Endodermal cell (in vitro differentiated cells): ENCODE data around the gene TUBB6. TPM values are rescaled to one million over a fixed set of nuclear protein-coding genes. Genes with fewer than 3 reads are reported as not detected.

ENCODE experiments used
- DNase-seq: peaks from one replicate; pipeline ENCODE4 v3.0.0-alpha.2; 2017
- H3K27ac ChIP-seq: 2 replicates; pipeline ENCODE4 v1.5.1; 2013; ENCODE audit warnings: mild to moderate bottlenecking, low read depth, low read length, moderate library complexity
- H3K27me3 ChIP-seq: 2 replicates; pipeline ENCODE4 v1.6.1; 2013; ENCODE audit warnings: mild to moderate bottlenecking, low read length, moderate library complexity; ENCODE audit not compliant: insufficient read depth, control insufficient read depth, poor library complexity, severe bottlenecking
- H3K36me3 ChIP-seq: 2 replicates; pipeline ENCODE4 v1.7.0; 2013; ENCODE audit warnings: mild to moderate bottlenecking, low read length, moderate library complexity; ENCODE audit not compliant: control insufficient read depth, insufficient read depth
- H3K4me1 ChIP-seq: one replicate; pipeline ENCODE4 v1.7.0; 2013; ENCODE audit warnings: low read length; ENCODE audit not compliant: control insufficient read depth, insufficient read depth
- H3K4me3 ChIP-seq: 2 replicates; pipeline ENCODE4 v1.5.1; 2013; ENCODE audit warnings: mild to moderate bottlenecking, low read length, moderate library complexity
- H3K9ac ChIP-seq: 2 replicates; pipeline ENCODE4 v1.6.1; 2013; ENCODE audit warnings: mild to moderate bottlenecking, low read length, moderate library complexity; ENCODE audit not compliant: poor library complexity, severe bottlenecking; ENCODE audit errors: extremely low read depth
- H3K9me3 ChIP-seq: 2 replicates; pipeline ENCODE4 v1.6.1; 2013; ENCODE audit warnings: mild to moderate bottlenecking, low read length, moderate library complexity; ENCODE audit not compliant: control insufficient read depth
- H3K27ac Mint-ChIP-seq: 2 replicates; pipeline ENCODE4 v1.8.0; 2020; ENCODE audit warnings: mixed read lengths
- H3K27me3 Mint-ChIP-seq: 2 replicates; pipeline ENCODE4 v1.8.0; 2021; ENCODE audit warnings: mild to moderate bottlenecking, mixed read lengths; ENCODE audit not compliant: insufficient read depth
- H3K36me3 Mint-ChIP-seq: 2 replicates; pipeline ENCODE4 v1.8.0; 2020; ENCODE audit warnings: low read depth, mixed read lengths
- H3K4me1 Mint-ChIP-seq: 2 replicates; pipeline ENCODE4 v1.8.0; 2020; ENCODE audit warnings: mixed read lengths
- H3K4me3 Mint-ChIP-seq: 2 replicates; pipeline ENCODE4 v1.8.0; 2020; ENCODE audit warnings: mild to moderate bottlenecking, moderate library complexity, mixed read lengths
- H3K9me3 Mint-ChIP-seq: 2 replicates; pipeline ENCODE4 v1.8.0; 2020; ENCODE audit warnings: mild to moderate bottlenecking, mixed read lengths
- CTCF ChIP-seq: fragments of 200-600 bp; sonication (generic); conservative IDR thresholded peaks from 2 replicates; pipeline ENCODE4 v1.5.0; 2021; ENCODE audit warnings: antibody characterized with exemption, mild to moderate bottlenecking
- WGBS, 2 experiments: methylation state at CpG; one replicate each; pipeline versions ENCODE4 v1.1.5 to v1.1.7; 2013; ENCODE audit warnings: missing lambda C conversion rate in 2 of 2, mixed read lengths in 1 of 2; ENCODE audit not compliant: insufficient coverage in 1 of 2, insufficient read length in 1 of 2; 5-methylcytosine and 5-hydroxymethylcytosine counted together
- total RNA-seq, 2 donors: library from RNA; stranded (reverse); fragmentation: NEBNext Ultra II Directional in 1 of 2; extraction: Animal tissue kit (Norgen Biotek cat#: 25700) in 1 of 2; gene quantifications; 2 replicates in 1 of 2; 3 replicates in 1 of 2; pipeline ENCODE4 v1.2.1, GENCODE V29; 2021

The TUBB6 gene
- total RNA-seq, 2 donors from 2014 or later: 33.0 to 45.4 TPM

GRCh38 chr18:12296457-12296856, 11.6 kb upstream of the TUBB6 start:
- no peak overlapping the region for H3K4me3 ChIP-seq
- H3K9me3 Mint-ChIP-seq: peaks cover 2% of the 10 kb centered on the region
- no peak overlapping the region for H3K4me3 Mint-ChIP-seq
- H3K9me3 ChIP-seq: no peaks in the 10 kb centered on the region
- no peaks in the 10 kb centered on the region for H3K36me3 ChIP-seq
- no peak for DNase-seq
- no peaks in the 10 kb centered on the region for H3K4me1 Mint-ChIP-seq
- no peaks in the 10 kb centered on the region for H3K4me1 ChIP-seq
- H3K27ac Mint-ChIP-seq: no peak overlapping the region
- H3K36me3 Mint-ChIP-seq: no peaks in the 10 kb centered on the region
- H3K27me3 Mint-ChIP-seq: peaks cover 7% of the 10 kb centered on the region
- H3K27ac ChIP-seq: no peak overlapping the region
- peaks cover 6% of the 10 kb centered on the region for H3K27me3 ChIP-seq
- WGBS, 2 experiments: 90% methylated on average over 1 of the region's 1 CpG; no CpG with 5 or more reads in 1 of the 2 experiments
- no peak for TF ChIP-seq CTCF
- H3K9ac ChIP-seq: no peak overlapping the region

GRCh38 chr18:12299862-12300261, 8.2 kb upstream of the TUBB6 start:
- Histone ChIP-seq H3K9ac (no peak overlapping the region), H3K27me3 (peaks cover 10% of the 10 kb centered on the region), H3K27ac (no peak overlapping the region), H3K9me3 (no peaks in the 10 kb centered on the region), H3K4me1 (no peaks in the 10 kb centered on the region), H3K36me3 (no peaks in the 10 kb centered on the region), H3K4me3 (no peak overlapping the region)
- no peaks in the 10 kb centered on the region for H3K36me3 Mint-ChIP-seq
- H3K27me3 Mint-ChIP-seq: peaks cover 14% of the 10 kb centered on the region
- peaks cover 2% of the 10 kb centered on the region for H3K9me3 Mint-ChIP-seq
- no peak for DNase-seq
- H3K27ac Mint-ChIP-seq: no peak overlapping the region
- H3K4me3 Mint-ChIP-seq: no peak overlapping the region
- TF ChIP-seq CTCF: no peak
- WGBS, 2 experiments: 100% methylated on average over 2 of the region's 2 CpGs
- H3K4me1 Mint-ChIP-seq: no peaks in the 10 kb centered on the region

GRCh38 chr18:12301263-12302005, 6.6 kb upstream of the TUBB6 start:
- DNase-seq: no peak
- H3K9me3 Mint-ChIP-seq: peaks cover 2% of the 10 kb centered on the region
- peaks cover 28% of the 10 kb centered on the region for H3K27me3 Mint-ChIP-seq
- TF ChIP-seq CTCF: no peak
- H3K36me3 Mint-ChIP-seq: no peaks in the 10 kb centered on the region
- no peak overlapping the region for H3K27ac Mint-ChIP-seq
- Histone ChIP-seq H3K9me3 (no peaks in the 10 kb centered on the region), H3K27ac (no peak overlapping the region), H3K4me3 (no peak overlapping the region), H3K36me3 (no peaks in the 10 kb centered on the region), H3K27me3 (peaks cover 23% of the 10 kb centered on the region), H3K4me1 (peaks cover 3% of the 10 kb centered on the region), H3K9ac (no peak overlapping the region)
- H3K4me3 Mint-ChIP-seq: no peak overlapping the region
- WGBS, 2 experiments: 88 to 90% methylated on average over 5 to 13 of the region's 13 CpGs
- H3K4me1 Mint-ChIP-seq: peaks cover 7% of the 10 kb centered on the region
